NCI-H2196 (cell line): ENCODE results near the gene HS3ST4.
"Not testable (repeated sequence)": the region's sequence is repeated elsewhere in the genome, so short reads cannot be mapped to it uniquely, and the experiment has no call there.

ENCODE experiments used
- DNase-seq: peaks from one replicate; lab custom pipeline; 2025; ENCODE audit not compliant: unreplicated experiment; lab: John Stamatoyannopoulos, UW

HS3ST4 gene

GRCh38 chr16:25730396-25730795, 38.6 kb downstream of the HS3ST4 start:
- DNase-seq = no peak

DNA sequence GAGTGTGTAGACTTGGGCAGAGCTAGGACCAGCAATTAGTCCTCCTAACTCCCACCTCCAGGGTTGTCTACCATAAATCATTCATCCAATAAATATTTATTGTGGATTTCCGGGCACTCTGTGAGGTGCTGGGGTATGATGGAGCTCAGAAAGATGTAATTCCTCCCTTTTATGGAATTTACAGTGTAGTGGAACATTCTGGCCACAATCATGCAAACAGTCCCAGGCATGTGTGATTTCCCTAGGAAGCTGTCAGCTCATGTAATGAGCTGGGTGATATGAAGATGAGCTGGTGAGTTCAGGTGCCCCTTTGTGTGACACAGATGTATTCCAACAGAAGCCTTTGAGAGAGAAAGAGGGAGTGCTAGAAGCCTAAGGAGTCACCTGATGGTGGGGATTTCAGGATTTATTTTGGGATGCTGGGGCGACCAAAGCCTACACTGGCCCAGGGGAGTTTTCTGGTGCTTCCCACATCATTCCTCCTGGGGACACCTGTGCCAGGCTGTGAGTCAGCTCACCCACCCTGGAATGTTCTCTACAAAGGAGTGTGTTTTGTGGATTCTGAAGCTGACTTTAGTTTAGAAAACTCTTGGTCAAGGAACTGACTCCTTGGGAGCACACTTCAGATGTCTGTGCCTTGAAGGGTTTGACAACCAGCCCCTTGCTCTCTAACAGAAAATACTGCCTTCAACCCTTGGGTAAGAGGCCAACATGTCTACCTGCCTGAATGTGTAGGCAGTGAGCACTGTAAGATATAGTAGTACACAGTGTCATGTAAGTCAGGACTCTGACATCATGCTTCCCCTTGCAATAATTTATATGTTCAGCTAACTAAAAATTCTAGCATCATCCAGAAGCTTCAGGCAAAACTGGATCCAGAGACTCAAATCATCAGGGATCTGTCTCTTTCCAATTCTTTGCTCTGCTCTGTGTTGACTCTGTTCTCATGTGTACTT, 42.9 kb downstream of the HS3ST4 start:
- DNase-seq = no peak

GRCh38 chr16:25735645-25736044, 43.9 kb downstream of the HS3ST4 start:
- DNase-seq = no peak

DNA sequence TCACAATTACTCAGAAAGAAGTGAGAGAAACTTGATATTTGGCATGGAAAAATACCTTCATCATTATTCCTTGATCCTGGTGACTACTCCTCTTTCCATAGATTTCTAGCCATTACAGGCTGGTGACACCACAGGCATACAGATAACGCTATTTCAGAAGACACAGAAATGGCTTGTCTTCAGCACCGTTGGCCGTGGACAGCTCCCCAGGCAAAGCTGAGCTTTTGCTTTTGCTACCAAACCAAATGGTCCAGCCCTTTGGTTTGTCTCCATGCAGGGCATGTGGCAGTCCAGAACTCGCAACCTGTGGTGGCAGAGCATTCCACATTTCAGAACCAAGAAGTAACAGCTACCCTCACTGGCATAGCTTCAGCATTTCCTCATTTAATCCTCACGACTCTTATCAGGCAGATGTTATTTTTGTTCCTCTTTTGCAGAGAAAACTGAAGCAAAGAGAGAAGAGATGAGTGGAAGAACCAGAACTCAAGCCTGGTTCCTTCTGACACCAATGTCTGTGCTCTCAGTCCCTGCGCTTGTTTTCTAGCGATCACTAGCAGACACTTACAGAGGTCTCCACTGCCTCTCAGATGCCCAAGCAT, 55.5 kb downstream of the HS3ST4 start:
- DNase-seq = no peak

DNA sequence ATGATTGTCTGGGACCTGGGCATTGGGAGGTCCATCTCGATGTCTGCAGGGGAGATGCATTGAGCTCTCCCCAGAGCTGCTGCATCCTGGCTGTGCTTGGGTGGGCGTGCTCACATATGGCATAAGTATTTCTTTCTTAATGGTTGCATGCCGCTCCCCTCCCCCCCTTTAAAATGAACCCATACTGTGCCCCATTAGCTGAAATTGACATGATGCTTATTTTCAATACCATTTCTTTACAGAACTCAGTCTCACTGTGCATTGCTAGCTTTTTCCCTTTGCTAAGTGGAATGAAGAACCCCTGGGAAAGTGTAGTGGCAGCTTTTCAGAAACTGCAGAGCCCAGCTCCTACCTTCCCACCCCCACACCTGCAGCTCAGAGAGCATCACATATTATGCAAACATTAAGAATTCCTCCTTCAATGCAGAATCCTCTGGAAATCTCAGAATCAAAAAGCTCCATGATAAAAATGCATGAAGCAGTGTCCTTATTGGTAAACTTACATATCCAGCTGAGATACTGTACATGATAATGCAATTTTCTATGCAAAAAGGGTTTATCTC, 56.4 kb downstream of the HS3ST4 start:
- DNase-seq = no peak

- DNase-seq = no peak
Observed at GRCh38 chr16:25750488-25751216, 58.9 kb downstream of the HS3ST4 start.

- DNase-seq = no peak
Observed at GRCh38 chr16:25751230-25751835, 59.6 kb downstream of the HS3ST4 start.

- DNase-seq = no peak
Observed at GRCh38 chr16:25764466-25764865, 72.7 kb downstream of the HS3ST4 start.

DNA sequence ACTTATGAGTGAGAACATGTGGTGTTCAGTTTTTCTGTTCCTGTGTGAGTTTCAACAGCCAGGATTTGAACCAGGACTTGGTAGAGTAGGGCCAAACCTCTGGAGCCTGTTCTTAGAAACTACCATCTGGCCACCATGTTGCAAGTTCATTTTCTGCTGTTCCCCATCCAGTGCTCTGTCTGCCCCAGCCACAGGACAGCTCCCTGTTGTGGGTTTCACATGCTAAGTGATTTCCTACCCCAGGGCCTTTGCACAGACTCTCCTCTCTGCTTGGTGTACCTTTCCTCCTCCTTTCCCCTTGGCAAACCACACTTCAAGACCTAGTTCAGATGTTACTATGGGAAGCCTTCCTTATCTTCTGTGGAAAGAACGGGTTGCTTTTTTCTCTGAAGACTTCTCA, 79.5 kb downstream of the HS3ST4 start:
- no peak for DNase-seq

DNA sequence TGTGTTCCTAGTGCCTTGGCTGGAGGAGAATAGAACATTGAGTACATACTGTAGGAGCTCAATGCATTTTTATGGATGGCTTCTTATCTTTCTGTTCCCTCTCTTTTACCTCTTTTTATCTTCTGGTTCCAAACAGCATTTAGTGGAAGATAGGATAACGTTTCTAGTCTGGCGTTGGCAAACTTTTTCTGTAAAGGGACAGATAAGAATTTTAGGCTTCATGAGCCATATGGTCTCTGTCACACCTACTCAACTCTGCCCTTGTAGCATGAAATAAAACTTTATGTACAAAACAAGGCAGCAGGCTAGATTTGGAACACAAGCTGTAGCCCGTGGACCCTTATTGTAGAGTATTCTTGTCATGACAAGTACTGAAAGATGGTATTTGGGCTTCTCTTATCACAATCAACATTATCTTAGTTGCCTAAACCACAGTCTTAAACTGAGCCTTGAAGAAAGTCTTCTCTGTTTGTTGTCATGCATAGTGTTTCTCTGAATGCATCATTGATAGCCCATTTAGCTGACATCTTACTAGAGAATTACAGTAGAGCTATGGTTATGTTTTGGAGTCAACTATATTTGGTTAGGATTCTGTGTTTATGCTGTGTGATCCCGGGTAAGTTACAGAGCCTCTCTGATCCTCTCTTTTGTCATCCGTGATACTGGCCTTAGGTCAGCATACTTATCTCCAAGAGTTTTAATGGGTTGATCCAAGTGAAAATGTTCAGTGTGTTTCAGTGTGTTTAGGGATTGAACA, 80.2 kb downstream of the HS3ST4 start:
- no peak for DNase-seq

GRCh38 chr16:25776214-25776613, 84.5 kb downstream of the HS3ST4 start:
- not testable (repeated sequence) for DNase-seq

DNA sequence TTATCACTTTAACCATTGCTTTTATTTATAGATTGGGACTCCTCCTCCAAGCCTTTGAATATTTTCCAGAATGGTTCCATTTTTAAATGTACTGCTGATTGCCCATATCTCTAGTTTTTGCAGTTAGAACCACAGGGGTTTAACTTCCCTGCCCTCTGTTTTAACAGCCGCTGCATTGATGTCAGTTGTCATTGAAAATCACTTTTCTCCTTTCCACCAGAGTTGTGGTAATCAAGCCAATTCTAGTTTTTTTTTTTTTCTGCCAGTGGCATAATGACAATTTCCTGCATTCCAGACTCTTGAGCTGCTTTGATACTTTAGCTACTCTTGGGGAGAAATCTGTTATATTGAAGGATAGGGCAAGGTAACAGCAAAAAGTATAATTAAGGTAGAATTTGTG, 91.5 kb downstream of the HS3ST4 start:
- DNase-seq = no peak

- no peak for DNase-seq
Observed at GRCh38 chr16:25785361-25785760, 93.6 kb downstream of the HS3ST4 start.

DNA sequence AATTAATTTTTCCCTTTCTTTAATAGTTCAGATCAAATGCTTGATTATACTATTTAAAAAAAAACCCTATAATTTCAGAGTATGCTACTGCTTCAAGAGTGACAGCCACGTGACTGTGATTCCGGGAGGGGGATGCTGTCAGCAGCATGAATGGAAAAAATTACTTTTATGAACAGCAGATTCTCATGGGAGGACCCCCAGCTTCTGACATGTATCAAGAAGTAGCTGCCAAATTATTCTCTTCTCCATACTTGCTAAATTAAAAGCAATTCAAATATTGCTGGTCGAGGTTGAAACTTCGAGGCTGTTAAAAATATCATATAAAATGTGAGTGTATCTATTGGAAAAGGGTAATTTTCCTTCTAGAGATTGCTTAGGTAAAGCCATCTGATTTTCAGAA, 95.0 kb downstream of the HS3ST4 start:
- DNase-seq = no peak

DNA sequence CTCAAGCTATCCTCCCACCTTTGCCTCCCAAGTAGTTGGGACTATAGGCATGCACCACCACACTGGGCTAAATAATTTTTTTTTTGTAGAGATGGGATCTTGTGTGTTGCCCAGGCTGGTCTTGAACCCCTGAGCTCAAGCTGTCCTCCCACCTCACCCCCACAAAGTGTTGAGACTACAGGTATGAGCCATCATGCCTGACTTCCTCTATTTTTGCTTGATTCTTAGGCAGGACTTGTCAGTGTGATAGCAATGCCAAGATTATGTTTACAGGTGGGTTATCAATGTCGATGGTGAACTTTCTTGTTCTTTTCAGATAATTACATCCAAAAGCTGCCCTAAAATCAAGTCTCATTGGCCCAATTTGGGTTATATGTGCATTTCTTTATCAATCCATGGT, 96.9 kb downstream of the HS3ST4 start:
- DNase-seq = no peak

DNA sequence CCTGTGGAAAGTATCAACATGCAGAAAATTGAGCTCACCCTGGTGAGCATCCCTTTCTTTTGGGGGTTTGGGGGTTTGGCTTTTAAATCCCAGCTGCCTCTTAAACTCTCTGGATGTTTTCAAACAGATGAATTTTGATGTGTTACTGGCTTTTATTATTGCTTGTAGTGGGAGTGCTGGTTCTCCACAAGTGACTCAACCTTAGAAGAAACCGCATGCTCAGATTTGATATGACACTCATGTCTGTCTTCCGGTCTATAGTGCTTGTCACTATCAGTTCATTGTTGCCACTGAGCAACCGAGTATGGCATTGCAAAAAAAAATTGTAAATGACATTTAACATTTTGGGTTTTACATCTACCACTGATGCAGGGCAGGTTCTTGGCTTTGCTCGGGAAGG, 104.5 kb downstream of the HS3ST4 start:
- no peak for DNase-seq

DNA sequence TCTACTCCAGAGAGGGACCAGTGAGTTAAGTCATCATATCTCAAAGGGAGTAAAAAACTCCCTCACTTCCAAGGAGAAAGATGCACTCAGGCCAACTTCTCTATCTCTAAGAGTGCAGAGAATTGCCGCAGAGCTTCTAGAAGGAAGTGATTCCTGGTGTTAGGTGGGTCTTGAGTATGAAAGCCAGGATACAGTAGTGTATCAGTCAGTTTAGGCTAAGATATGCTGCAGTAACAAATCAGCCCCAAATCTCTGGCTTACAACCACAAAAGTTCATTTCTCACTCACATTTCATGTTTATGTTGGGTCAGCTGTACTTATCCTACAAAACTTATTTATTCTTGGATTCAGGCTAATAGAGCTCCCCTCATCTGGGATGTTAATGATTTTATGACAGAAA, 106.3 kb downstream of the HS3ST4 start:
- DNase-seq = no peak

- no peak for DNase-seq
Observed at GRCh38 chr16:25799816-25800215, 108.1 kb downstream of the HS3ST4 start.

GRCh38 chr16:25812215-25812614, 120.5 kb downstream of the HS3ST4 start:
- DNase-seq = no peak

GRCh38 chr16:25817295-25817694, 125.5 kb downstream of the HS3ST4 start:
- no peak for DNase-seq
